HepG2 (cell line): ENCODE results near the gene COLQ. TPM values are rescaled to one million over a fixed set of nuclear protein-coding genes. Genes with fewer than 3 reads are reported as not detected.

Source experiments
- ATAC-seq: fragments of 200-7000 bp; cut with Tn5 transposase; 3 replicates; pipeline ENCODE4 v1.9.1; 2020; ENCODE audit warnings: mild to moderate bottlenecking, moderate library complexity
- BruUV-seq: library from RNA; stranded (reverse); fragments of 400-500 nt; replicated peaks from 2 replicates; lab custom pipeline; 2021; lab: Mats Ljungman, UMichigan
- CTCF ChIA-PET: fragments of 300-600 bp; formaldehyde crosslinking; extraction: SDS; loops from one replicate; lab custom pipeline; 2021; ENCODE audit warnings: low total read pairs, inconsistent platforms, low intra/inter-chr PET ratio; lab: Yijun Ruan, JAX
- POLR2A ChIA-PET: fragments of 350-600 bp; sonication (Branson Sonifier 250); formaldehyde crosslinking; loops from one replicate; lab custom pipeline; 2020; ENCODE audit warnings: antibody characterized with exemption, inconsistent platforms; lab: Yijun Ruan, JAX
- DNase-seq: peaks from one replicate; pipeline ENCODE4 v3.0.0-alpha.2; 2015; ENCODE audit warnings: low spot score
- FAIRE-seq: peaks from 3 replicates; lab custom pipeline; 2011; peaks lifted over from hg19 to GRCh38; lab: Jason Lieb, UNC
- H2AFZ ChIP-seq: one replicate; pipeline ENCODE4 v1.6.1; 2011; ENCODE audit warnings: low read length, inconsistent platforms
- H3K27ac ChIP-seq: fragments of 300-600 bp; 3 replicates; pipeline ENCODE4 v1.8.0; 2011; ENCODE audit warnings: mixed run types, mild to moderate bottlenecking, mixed read lengths, low read length, inconsistent platforms; ENCODE audit not compliant: insufficient read depth; ENCODE audit errors: extremely low read length
- H3K27me3 ChIP-seq, 2 experiments: fragments of 200-600 bp in 1 of 2; 2 replicates in 1 of 2; 3 replicates in 1 of 2; pipeline versions ENCODE4 v1.6.0 to v1.8.0; 2011; ENCODE audit warnings: low read length in 2 of 2, mild to moderate bottlenecking in 2 of 2, moderate library complexity in 2 of 2, inconsistent platforms in 1 of 2; ENCODE audit not compliant: insufficient read depth in 2 of 2, control insufficient read depth in 1 of 2
- H3K36me3 ChIP-seq, 2 experiments: fragments of 200-600 bp in 1 of 2; replicated peaks in 1 of 2; 2 replicates in 1 of 2; 3 replicates in 1 of 2; pipeline versions ENCODE4 v1.5.1 to v1.8.0; 2011; ENCODE audit warnings: low read length in 2 of 2, inconsistent platforms in 1 of 2; ENCODE audit not compliant: insufficient read depth in 2 of 2, control insufficient read depth in 1 of 2
- H3K4me1 ChIP-seq: 2 replicates; pipeline ENCODE4 v1.5.1; 2012; ENCODE audit warnings: low read length, inconsistent platforms; ENCODE audit not compliant: insufficient read depth
- H3K4me2 ChIP-seq: 2 replicates; pipeline ENCODE4 v1.6.0; 2011; ENCODE audit warnings: low read depth, low read length, inconsistent platforms
- H3K4me3 ChIP-seq, 3 experiments: fragments of 200-600 bp in 1 of 3; sonication (generic), shearing (Covaris generic) in 1 of 3; replicated peaks in 1 of 3; 2 replicates each; pipeline ENCODE4 v1.5.1; 2011 to 2016; ENCODE audit warnings: low read length in 3 of 3, inconsistent platforms in 2 of 3, low read depth in 2 of 3, mild to moderate bottlenecking in 2 of 3, control low read depth in 1 of 3, mixed read lengths in 1 of 3; ENCODE audit not compliant: insufficient read depth in 1 of 3
- H3K79me2 ChIP-seq: one replicate; pipeline ENCODE4 v1.6.1; 2011; ENCODE audit warnings: low read length, inconsistent platforms; ENCODE audit not compliant: insufficient read depth
- H3K9ac ChIP-seq: 2 replicates; pipeline ENCODE4 v1.6.0; 2011; ENCODE audit warnings: mild to moderate bottlenecking, low read depth, low read length, inconsistent platforms; ENCODE audit not compliant: insufficient read depth
- H3K9me3 ChIP-seq: 2 replicates; pipeline ENCODE4 v1.5.1; 2012; ENCODE audit warnings: mild to moderate bottlenecking, low read length
- H4K20me1 ChIP-seq: 2 replicates; pipeline ENCODE4 v1.6.0; 2011; ENCODE audit warnings: inconsistent platforms, mild to moderate bottlenecking, low read length, moderate library complexity; ENCODE audit not compliant: insufficient read depth
- ARHGAP35 ChIP-seq: sonication (generic); formaldehyde crosslinking; IDR thresholded peaks from 2 replicates; pipeline ENCODE4 v1.9.0; 2022; ENCODE audit warnings: mild to moderate bottlenecking, inconsistent platforms, moderate library complexity, missing genetic modification reagents, borderline replicate concordance
- FIP1L1 ChIP-seq: fragments of 200-400 bp; formaldehyde crosslinking; IDR thresholded peaks from 2 replicates; pipeline ENCODE4 v1.6.1; 2018; ENCODE audit warnings: low read depth, mild to moderate bottlenecking, low read length, moderate library complexity, borderline replicate concordance; ENCODE audit not compliant: insufficient read depth
- HOXA7 ChIP-seq: sonication (generic); formaldehyde crosslinking; IDR thresholded peaks from 2 replicates; pipeline ENCODE4 v1.8.1; 2022; ENCODE audit warnings: mild to moderate bottlenecking, missing genetic modification reagents, moderate library complexity
- NFIC ChIP-seq: IDR thresholded peaks from 2 replicates; pipeline ENCODE4 v1.6.1; 2012; ENCODE audit warnings: mild to moderate bottlenecking, low read length, inconsistent platforms
- ONECUT2 ChIP-seq: sonication (generic); formaldehyde crosslinking; IDR thresholded peaks from 2 replicates; pipeline ENCODE4 v1.4.0; 2020; ENCODE audit warnings: missing genetic modification reagents
- PHB2 ChIP-seq: fragments of 450-650 bp; IDR thresholded peaks from 2 replicates; pipeline ENCODE4 v1.6.1; 2018; ENCODE audit not compliant: partially characterized antibody
- TCF7 ChIP-seq: sonication (generic); IDR thresholded peaks from 2 replicates; pipeline ENCODE4 v1.6.1; 2016; ENCODE audit warnings: antibody characterized with exemption, low read depth
- ZFAT ChIP-seq: sonication (generic); formaldehyde crosslinking; conservative IDR thresholded peaks from 2 replicates; pipeline ENCODE4 v1.8.1; 2023; ENCODE audit warnings: missing genetic modification reagents, inconsistent platforms
- ZFP1 ChIP-seq: IDR thresholded peaks from 2 replicates; pipeline ENCODE4 v1.6.1; 2016
- ZFP41 ChIP-seq: sonication (generic); formaldehyde crosslinking; IDR thresholded peaks from 2 replicates; pipeline ENCODE4 v1.4.0; 2020; ENCODE audit warnings: mild to moderate bottlenecking, missing genetic modification reagents, borderline replicate concordance
- ZFP82 ChIP-seq: sonication (generic); formaldehyde crosslinking; IDR thresholded peaks from 2 replicates; pipeline ENCODE4 v1.5.1; 2020; ENCODE audit warnings: mild to moderate bottlenecking, missing genetic modification reagents, borderline replicate concordance
- ZNF205 ChIP-seq: IDR thresholded peaks from 2 replicates; pipeline ENCODE4 v1.6.1; 2018; ENCODE audit warnings: missing biosample characterization, missing genetic modification reagents
- ZNF224 ChIP-seq: sonication (generic); formaldehyde crosslinking; IDR thresholded peaks from 2 replicates; pipeline ENCODE4 v1.5.0; 2020; ENCODE audit warnings: mild to moderate bottlenecking, missing genetic modification reagents
- ZNF232 ChIP-seq: sonication (generic); formaldehyde crosslinking; IDR thresholded peaks from 2 replicates; pipeline ENCODE4 v1.4.0; 2020; ENCODE audit warnings: missing genetic modification reagents, borderline replicate concordance
- ZNF558 ChIP-seq: sonication (generic); formaldehyde crosslinking; IDR thresholded peaks from 2 replicates; pipeline ENCODE4 v1.9.0; 2022; ENCODE audit warnings: mild to moderate bottlenecking, missing genetic modification reagents, borderline replicate concordance
- ZNF737 ChIP-seq: sonication (generic); formaldehyde crosslinking; IDR thresholded peaks from 2 replicates; pipeline ENCODE4 v1.5.0; 2020; ENCODE audit warnings: missing genetic modification reagents, mild to moderate bottlenecking, borderline replicate concordance
- in situ Hi-C: cut with HindIII; loops from 2 replicates; pipeline ENCODE4 v1.10.0; 2017; ENCODE audit warnings: low pct_unique_long_range_greater_than_20kb; ENCODE audit not compliant: extremely low pct_ligation_motif_present
- intact Hi-C: fragments of 100-400 bp; cut with micrococcal nuclease; formaldehyde crosslinking; loops from one replicate; pipeline ENCODE4 v1.10.0; 2022; ENCODE audit not compliant: unreplicated experiment
- polyA plus RNA-seq, 8 experiments: library from polyadenylated mRNA; depleted of rRNA in 3 of 8; stranded (reverse) in 7 of 8; unstranded in 1 of 8; fragments of >200 nt; fragmentation: Illumina TruSeq in 4 of 8; extraction: Trizol in 4 of 8; gene quantifications; 2 replicates each; pipeline versions ENCODE4 v1.2.1 to v1.2.3, GENCODE V29; 2011 to 2016; ENCODE audit warnings: low read depth in 4 of 8, missing spikeins in 1 of 8, mixed read lengths in 1 of 8; ENCODE audit not compliant: insufficient read depth in 1 of 8
- total RNA-seq, 5 experiments: library from RNA; depleted of rRNA; stranded (reverse); fragments of >200 nt; fragmentation: Illumina TruSeq; extraction: Trizol; gene quantifications; 2 replicates each; pipeline ENCODE4 v1.2.3, GENCODE V29; 2016; ENCODE audit warnings: low read depth in 1 of 5
- TF ChIP-seq, protein P1 (sequence below): sonication (generic); formaldehyde crosslinking; IDR thresholded peaks from 2 replicates; pipeline ENCODE4 v1.4.0; 2020; ENCODE audit warnings: missing genetic modification reagents; ENCODE audit errors: not compliant biosample characterization

COLQ gene
- total and polyA plus RNA-seq, 2 of the 13 experiments (the other 11 are each of a cell fraction or from before 2014, with no cell fraction given), result 0.31 to 0.46 TPM

DNA sequence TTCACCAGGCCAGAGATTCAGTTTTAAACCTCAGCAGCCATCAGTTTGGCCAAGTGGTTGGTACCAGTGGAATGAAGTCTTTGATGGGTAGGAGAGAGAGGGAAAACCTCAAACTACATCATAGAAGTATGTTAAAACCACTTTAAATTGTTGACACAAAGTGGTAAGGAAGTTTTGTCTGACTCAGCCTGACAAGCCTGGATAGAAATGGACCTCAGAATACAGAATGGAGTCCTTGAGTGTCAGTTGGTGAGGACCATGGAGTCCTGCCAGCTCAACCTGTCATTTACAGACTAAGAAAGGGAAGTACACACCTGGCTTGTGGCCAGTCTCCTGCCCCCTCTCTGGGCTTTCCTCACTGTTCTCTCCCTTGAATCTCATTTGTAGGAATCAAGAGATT is 82.0 kb downstream of the COLQ start:
- ChIA-PET CTCF (no interaction called here), POLR2A (no interaction called here)
- peaks cover 20 to 74% of the 10 kb centered on the region in 2 experiments for H3K36me3 ChIP-seq
- H3K4me2 ChIP-seq, result no peak overlapping the region
- ATAC-seq, result no peak
- H2AFZ ChIP-seq, result no peak overlapping the region
- in situ Hi-C loops (no loop called here), intact Hi-C loops (no loop called here)
- TF ChIP-seq HOXA7 (CRISPR knock-in tag) (no peak), ZFP1 (CRISPR knock-in tag) (no peak), FIP1L1 (no peak), ZNF232 (no peak), NFIC (no peak), ZNF737 (no peak), ZNF224 (CRISPR knock-in tag) (no peak), TCF7 (no peak), PHB2 (no peak), ZFP41 (CRISPR knock-in tag) (no peak), ZNF205 (no peak), ZFAT (CRISPR knock-in tag) (no peak), ZFP82 (CRISPR knock-in tag) (no peak), ONECUT2 (no peak), ZNF558 (CRISPR knock-in tag) (no peak), ARHGAP35 (CRISPR knock-in tag) (no peak)
- TF ChIP-seq, protein P1, sequence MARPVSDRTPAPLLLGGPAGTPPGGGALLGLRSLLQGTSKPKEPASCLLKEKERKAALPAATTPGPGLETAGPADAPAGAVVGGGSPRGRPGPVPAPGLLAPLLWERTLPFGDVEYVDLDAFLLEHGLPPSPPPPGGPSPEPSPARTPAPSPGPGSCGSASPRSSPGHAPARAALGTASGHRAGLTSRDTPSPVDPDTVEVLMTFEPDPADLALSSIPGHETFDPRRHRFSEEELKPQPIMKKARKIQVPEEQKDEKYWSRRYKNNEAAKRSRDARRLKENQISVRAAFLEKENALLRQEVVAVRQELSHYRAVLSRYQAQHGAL (CRISPR knock-in tag), result no peak
- BruUV-seq, result no TSS peak
- FAIRE-seq, result no peak
- H3K4me1 ChIP-seq, result no peaks in the 10 kb centered on the region
- H3K79me2 ChIP-seq, result no peaks in the 10 kb centered on the region
- no peak for DNase-seq
- H3K27me3 ChIP-seq, result no peaks in the 10 kb centered on the region
- no peaks in the 10 kb centered on the region; the same call in 1 of the 2 replicates for H4K20me1 ChIP-seq
- no peak overlapping the region for H3K4me3 ChIP-seq
- H3K27ac ChIP-seq, result no peak overlapping the region
- no peak overlapping the region for H3K9ac ChIP-seq
- H3K9me3 ChIP-seq, result no peaks in the 10 kb centered on the region
